ENCODE data around the gene EIF2AK3.
A peak's percentile ranks its signal among the peaks of the same experiment; 100 is the strongest.

EIF2AK3 gene

DNA sequence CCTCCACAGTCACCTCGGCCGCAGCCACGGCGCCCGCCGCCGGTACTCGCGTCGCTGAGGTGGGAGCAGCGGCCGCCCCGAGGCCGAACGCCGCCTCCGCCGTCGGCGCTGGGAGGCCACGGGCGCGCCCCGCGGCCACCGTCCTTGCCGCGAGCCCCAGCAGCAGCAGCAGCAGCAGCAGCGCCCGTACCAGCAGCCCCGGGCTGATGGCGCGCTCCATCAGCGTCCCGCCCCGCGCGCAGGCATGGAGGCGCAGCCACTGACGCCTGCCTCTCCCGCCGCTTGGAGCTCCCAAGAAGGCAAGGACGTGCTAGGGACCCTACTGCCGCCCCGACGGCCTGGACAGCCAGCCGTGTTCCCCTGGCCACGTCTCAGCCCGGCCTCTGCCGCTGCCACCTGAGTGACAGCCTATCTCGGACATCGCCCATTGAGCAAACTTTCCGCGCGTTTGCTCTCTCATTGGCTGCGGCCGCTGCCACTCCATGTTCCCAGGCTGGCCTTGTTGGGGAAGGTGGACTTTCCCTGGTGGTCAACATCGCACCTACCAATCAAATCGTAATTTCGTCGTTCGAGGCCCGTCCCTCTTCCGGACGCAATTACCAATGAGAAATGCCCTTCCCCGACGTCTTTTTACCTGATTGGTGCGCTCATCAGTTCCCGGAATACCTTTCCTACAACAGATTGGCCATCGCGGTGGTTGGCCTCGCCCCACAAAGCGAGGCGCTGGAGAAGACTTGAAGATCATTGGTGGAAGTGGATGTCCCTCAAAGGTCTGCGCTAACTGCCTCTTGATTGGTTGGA lies at the start of gene EIF2AK3:
EIF2AK3 (minus strand) TSS at position 410 of the 801 bp plus-strand sequence; CDS start at position 220, 190 bp downstream.
- peak within 1 kb of the TSS; percentile 92 for H3K4me3 ChIP-seq (ENCODE audit: low read depth, low read length)
- TF ChIP-seq CTCF (IDR thresholded peaks at IDR 0.05; ENCODE audit: low read depth, low read length) = no peak

DNA sequence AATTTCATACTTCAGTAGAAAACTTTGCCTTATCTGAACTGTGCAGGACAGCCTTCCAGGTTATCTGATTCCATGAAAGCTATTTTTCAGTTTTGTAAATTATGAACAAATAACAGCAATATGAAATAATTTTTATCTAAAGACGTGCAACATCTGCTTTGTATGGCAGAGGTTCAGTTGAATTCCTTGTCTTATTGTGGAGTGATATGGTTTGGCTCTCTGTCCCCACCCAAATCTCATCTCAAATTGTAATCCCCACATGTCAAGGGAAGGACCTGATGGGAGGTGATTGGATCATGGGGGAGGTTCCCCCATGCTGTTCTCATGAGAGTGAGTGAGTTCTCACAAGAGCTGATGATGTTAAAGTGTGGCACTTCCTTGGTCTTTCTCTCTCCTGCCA lies 46.1 kb upstream of the EIF2AK3 start:
- no peak overlapping the region for H3K4me3 ChIP-seq (ENCODE audit: low read depth, low read length)

GRCh38 chr2:88671786-88672427 lies 44.6 kb upstream of the EIF2AK3 start:
- no peak overlapping the region for H3K4me3 ChIP-seq (ENCODE audit: low read depth, low read length)
- TF ChIP-seq CTCF (IDR thresholded peaks at IDR 0.05; ENCODE audit: low read depth, low read length) = peak; percentile 65

More for the DNA sequence above, 46.1 kb upstream of the EIF2AK3 start:
- no peak for TF ChIP-seq CTCF (IDR thresholded peaks at IDR 0.05; ENCODE audit: low read depth, low read length)

DNA sequence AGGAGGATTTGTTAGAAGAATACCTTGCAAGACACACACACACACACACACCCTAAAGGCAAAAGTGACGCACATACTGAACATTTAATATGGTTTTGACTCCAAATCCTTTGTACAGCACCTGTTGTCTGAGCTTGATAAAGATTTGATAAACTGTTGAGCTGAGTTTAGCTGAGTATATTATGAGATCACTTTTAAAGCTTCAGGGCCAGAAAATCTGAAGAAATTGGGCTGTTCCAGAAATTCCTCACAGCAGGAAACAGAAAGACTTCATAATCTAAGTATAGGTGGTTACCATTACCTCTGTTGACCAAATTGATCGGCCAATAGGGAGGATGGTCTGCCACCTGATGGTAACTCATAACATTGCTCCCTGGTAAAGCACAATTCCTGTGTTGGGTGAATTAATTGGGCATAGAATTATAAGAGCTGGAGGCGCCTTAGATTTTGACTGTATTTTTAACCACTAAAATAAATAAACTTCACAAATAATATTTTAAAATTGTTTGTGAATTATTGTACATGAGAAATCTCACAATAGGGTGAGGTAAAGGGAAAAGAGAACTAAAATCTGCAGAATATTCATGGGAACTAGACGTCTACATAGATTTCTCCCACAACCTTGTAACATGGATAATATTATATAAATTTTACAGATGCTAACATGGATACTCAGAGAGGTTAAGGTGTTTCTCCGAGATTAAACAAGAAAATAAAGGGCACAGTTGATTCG lies 42.4 kb upstream of the EIF2AK3 start:
- H3K4me3 ChIP-seq (ENCODE audit: low read depth, low read length) = no peak overlapping the region
- peak; percentile 39; the same call in 1 of the 2 replicates for TF ChIP-seq CTCF (IDR thresholded peaks at IDR 0.05; ENCODE audit: low read depth, low read length)

- TF ChIP-seq CTCF (IDR thresholded peaks at IDR 0.05; ENCODE audit: low read depth, low read length) = no peak
- no peak overlapping the region for H3K4me3 ChIP-seq (ENCODE audit: low read depth, low read length)
These were observed 41.6 kb upstream of the EIF2AK3 start for GRCh38 chr2:88668862-88669261.

DNA sequence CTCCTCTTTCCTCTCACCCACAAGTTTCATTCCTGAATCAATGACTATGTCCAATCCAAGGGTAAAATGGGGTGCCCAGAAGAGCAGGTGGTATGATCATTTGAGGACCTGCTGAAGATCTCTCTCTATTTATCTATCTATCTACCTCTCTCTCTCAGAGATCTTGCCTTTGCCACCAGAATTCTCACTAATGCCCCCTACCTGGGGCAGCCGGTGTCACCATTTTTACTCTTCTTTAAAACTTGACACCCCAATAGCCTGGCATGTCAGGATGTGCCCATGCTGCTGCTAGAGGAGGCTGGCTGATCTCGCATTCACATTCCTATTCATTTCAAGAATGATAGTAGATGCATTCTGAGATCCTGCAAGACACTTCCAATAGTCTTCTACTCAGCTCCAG lies 40.0 kb upstream of the EIF2AK3 start:
- TF ChIP-seq CTCF (IDR thresholded peaks at IDR 0.05; ENCODE audit: low read depth, low read length) = no peak
- H3K4me3 ChIP-seq (ENCODE audit: low read depth, low read length) = no peak overlapping the region

Measured in WI38 (cell line).